GM12865 (cell line): ENCODE results near the gene YAF2.
A peak's percentile ranks its signal among the peaks of the same experiment; 100 is the strongest.

Experiments used
- DNase-seq: peaks from one replicate; pipeline ENCODE4 v3.0.0; 2010; ENCODE audit warnings: low read depth
- H3K4me3 ChIP-seq: 2 replicates; pipeline ENCODE4 v1.5.1; 2011; ENCODE audit warnings: mild to moderate bottlenecking, low read depth, low read length, control low read depth
- TF ChIP-seq, protein P1 (sequence below): IDR thresholded peaks from 2 replicates; pipeline ENCODE4 v1.5.1; 2011; ENCODE audit warnings: low read length, control low read depth, low read depth, inconsistent platforms; ENCODE audit not compliant: insufficient read depth; ENCODE audit errors: missing control alignments

The YAF2 gene

DNA sequence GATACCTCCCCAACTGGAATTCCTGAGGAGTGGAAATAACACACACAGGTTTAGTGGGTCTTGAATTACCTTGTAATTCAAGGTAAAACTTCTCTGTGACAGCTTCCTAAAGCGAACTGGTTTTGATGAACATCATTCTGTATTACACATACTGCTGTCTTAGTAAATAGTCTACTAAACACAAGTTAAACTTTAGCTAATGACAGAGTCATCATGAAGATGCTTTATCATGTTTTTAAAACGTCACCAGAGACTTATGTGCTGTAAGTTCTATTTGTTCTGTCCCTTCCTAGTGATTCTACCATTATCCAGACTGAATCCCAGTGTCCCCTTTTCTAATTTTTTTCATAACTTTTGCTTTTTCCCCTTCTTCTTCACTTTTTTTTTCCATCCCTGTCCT lies 81.8 kb downstream of the YAF2 start:
- TF ChIP-seq, protein P1, sequence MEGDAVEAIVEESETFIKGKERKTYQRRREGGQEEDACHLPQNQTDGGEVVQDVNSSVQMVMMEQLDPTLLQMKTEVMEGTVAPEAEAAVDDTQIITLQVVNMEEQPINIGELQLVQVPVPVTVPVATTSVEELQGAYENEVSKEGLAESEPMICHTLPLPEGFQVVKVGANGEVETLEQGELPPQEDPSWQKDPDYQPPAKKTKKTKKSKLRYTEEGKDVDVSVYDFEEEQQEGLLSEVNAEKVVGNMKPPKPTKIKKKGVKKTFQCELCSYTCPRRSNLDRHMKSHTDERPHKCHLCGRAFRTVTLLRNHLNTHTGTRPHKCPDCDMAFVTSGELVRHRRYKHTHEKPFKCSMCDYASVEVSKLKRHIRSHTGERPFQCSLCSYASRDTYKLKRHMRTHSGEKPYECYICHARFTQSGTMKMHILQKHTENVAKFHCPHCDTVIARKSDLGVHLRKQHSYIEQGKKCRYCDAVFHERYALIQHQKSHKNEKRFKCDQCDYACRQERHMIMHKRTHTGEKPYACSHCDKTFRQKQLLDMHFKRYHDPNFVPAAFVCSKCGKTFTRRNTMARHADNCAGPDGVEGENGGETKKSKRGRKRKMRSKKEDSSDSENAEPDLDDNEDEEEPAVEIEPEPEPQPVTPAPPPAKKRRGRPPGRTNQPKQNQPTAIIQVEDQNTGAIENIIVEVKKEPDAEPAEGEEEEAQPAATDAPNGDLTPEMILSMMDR = no peak
- H3K4me3 ChIP-seq = no peak overlapping the region
- DNase-seq = no peak

DNA sequence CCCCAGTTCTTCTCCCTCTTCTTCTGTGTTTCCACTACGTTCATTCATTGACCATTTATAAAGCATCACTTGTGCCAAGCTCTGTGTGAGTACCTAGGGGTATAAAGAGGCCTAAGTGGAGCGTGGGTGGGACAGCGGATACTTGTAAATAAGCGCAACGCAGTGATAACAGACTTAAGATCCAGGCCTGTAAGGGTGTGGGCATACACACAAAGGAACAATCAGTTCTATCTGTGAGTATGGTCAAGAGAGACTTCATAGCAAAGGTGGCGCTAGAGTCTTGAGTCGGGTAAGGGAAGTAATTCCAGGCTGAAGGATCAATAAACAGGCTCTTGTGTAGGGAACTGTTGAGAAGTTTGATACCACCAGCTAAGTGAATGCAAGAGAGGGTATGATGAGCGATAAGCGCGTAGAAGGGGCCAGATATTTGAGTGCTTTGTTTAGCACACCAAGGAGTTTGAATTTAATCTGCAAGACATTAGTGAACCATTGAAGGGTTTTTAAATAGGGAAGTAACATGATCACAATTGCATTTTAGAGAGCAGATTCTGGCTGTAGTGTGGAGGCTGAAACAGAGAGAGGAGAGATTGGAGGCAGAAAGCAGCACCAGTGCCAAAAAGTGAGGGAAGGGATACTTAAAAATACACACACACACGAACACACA lies 92.4 kb downstream of the YAF2 start:
- peak overlapping the region; percentile 52 for H3K4me3 ChIP-seq
- peak; percentile 8 for DNase-seq
- TF ChIP-seq, protein P1 = no peak

DNA sequence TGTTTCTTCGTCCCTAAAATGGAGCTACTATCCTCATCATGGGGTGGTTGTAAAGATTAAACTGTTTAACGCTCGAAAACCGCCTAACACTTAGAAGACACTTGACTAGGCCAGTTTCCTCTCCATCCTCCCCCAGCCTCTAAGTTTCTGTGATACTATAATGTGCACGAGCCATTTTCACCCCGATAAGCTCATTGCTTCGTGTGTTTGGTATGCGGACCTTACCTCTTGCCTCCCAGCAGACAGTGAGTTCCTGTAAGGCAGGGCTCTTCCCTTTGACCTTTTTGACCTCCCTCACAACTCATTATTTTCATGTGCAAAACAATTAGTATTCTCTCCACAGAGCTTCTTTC lies 92.9 kb downstream of the YAF2 start:
- peak; percentile 33 for DNase-seq
- TF ChIP-seq, protein P1 = no peak
- H3K4me3 ChIP-seq = peak overlapping the region; percentile 52

DNA sequence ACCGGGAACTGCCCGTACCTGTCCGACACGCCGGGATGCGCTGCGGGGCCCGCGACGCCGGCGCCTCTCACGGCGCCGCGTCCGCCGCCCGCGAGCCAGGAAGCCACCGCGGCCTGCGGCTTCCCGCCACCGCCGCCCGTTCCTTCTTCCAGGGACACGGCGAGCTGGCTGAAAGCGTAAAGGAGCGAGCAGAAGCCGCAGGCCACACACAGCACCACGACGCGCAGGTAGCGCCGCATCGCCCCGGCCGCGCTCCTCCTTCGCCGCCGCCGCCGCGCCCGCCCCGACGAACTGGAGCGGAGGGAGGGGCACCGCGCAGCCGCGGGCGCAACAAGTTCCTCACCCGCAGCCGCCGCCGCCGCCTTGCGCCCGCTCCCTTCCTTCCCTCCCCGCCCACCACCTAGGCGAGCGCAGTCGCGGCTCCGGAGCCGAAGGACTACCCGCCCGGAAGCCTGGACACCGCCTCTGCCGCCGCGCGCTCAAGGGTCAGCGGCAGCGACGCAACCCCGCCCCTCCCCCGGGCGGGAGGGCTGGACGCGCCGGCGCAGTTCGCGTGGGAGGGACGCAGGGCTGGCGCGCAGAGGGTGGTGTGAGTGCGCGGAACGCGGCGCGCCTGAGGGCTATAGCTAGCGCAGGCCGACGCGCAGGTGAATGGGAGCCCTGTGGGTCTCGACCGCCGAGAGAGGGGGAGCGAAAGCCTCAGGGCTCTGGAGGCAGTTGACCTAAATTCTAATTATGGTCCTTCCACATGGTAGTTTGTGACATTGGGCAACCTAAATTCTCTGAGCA lies 93.4 kb downstream of the YAF2 start, which contains the start of gene GXYLT1:
Gene GXYLT1, minus strand, starts transcription at position 467 of the 789 bp plus-strand sequence. Its CDS starts 228 bp downstream, at position 239.
- TF ChIP-seq, protein P1 = no peak
- peak; percentile 97 for DNase-seq
- H3K4me3 ChIP-seq = peak within 1 kb of the TSS; percentile 52

DNA sequence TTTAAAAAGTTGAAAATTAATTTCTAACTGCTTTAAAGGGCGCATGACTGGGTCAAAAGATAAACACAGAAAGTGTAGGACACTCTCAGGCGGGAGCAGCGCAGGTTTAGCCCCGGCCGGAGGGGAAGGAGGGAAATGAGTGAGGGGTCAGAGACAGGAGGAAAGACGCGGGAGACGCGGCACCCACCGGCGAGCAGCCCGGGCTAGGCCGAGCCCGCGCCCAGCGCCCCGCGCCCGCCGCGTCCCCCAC lies 94.0 kb downstream of the YAF2 start:
- TF ChIP-seq, protein P1 = no peak
- H3K4me3 ChIP-seq = peak overlapping the region; percentile 52
- DNase-seq = no peak

DNA sequence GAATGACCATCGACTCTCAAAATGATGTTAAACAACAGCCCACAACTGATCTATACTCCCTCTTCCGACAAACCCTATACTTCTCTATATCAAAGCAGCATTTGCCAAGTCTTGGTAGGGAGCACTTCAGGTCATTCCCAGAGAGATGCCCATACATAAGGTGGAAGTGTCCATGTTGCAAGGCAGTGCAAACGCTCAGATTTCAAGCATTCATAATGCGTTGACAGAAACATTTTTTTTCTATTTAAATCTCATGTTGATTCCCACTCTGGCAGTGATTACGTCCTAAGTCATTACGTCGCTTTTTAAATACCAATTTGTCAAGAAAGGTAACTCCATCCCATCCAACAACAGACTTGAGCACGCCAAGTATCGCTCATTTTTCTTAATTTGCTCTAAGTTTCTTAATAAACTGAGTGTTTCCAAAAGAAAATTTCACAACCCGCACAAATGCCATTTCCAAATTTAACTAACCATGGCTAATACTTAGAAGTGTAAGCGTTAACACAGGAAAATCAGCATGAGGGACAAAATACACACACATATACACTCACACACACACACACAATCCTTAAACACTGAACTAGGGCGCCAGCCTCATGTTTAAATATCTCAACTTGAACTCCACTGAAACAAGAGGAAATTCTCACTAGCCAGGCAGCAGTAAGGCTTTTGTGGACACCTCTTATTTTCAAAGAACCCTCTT lies 94.4 kb downstream of the YAF2 start:
- TF ChIP-seq, protein P1 = no peak
- peak overlapping the region; percentile 52 for H3K4me3 ChIP-seq
- DNase-seq = peak; percentile 23
